Lower leg skin (tissue), 4 donors: Measurements from ENCODE around the gene FAM13A. TPM values are rescaled to one million over a fixed set of nuclear protein-coding genes. Genes with fewer than 3 reads are reported as not detected.

ENCODE experiments used
- DNase-seq, 2 donors: peaks; one replicate each; pipeline ENCODE4 v3.0.0-alpha.2; 2019; ENCODE audit warnings: low spot score in 2 of 2
- H3K4me3 ChIP-seq: fragments of 200-600 bp; sonication (generic); 2 replicates; pipeline ENCODE4 v1.5.1; 2017; ENCODE audit warnings: mild to moderate bottlenecking, low read depth; ENCODE audit not compliant: poor library complexity, severe bottlenecking
- CTCF ChIP-seq, 3 donors: fragments of 450-650 bp; IDR thresholded peaks; one replicate each; pipeline ENCODE4 v1.5.1; 2016; ENCODE audit warnings: antibody characterized with exemption in 3 of 3, mild to moderate bottlenecking in 3 of 3, moderate library complexity in 2 of 3
- POLR2A ChIP-seq, 2 donors: fragments of 450-650 bp; IDR thresholded peaks; one replicate each; pipeline ENCODE4 v1.6.1; 2016 to 2017; ENCODE audit warnings: antibody characterized with exemption in 2 of 2, mild to moderate bottlenecking in 1 of 2, moderate library complexity in 1 of 2
- WGBS, 2 donors: methylation state at CpG; one replicate each; pipeline ENCODE4 v1.1.5; 2018; 5-methylcytosine and 5-hydroxymethylcytosine counted together
- intact Hi-C: fragments of 100-400 bp; cut with DNase I; formaldehyde crosslinking; loops from one replicate; pipeline ENCODE4 v1.15.0; 2023; ENCODE audit warnings: low total_unique reads
- total RNA-seq, 4 donors: library from RNA; depleted of rRNA; stranded (reverse); fragments of >200 nt; gene quantifications; one replicate each; pipeline ENCODE4 v1.1.0, GENCODE V29; 2016

Gene FAM13A
- total RNA-seq, 4 donors from 2014 or later: 50.0 to 303 (median 114) TPM

- no peak for DNase-seq
- 94 to 95% methylated on average over 10 of the region's 10 CpGs for WGBS, 2 donors
- intact Hi-C loops: no loop called here
- TF ChIP-seq POLR2A (IDR thresholded peaks at IDR 0.05) (no peak), CTCF (IDR thresholded peaks at IDR 0.05) (no peak)
- H3K4me3 ChIP-seq: no peak overlapping the region
Measured at GRCh38 chr4:88750369-88750768, 306.6 kb downstream of the FAM13A start.

GRCh38 chr4:88747351-88747750 lies 309.6 kb downstream of the FAM13A start:
- H3K4me3 ChIP-seq: no peak overlapping the region
- no peak for DNase-seq
- intact Hi-C loops: no loop called here
- TF ChIP-seq CTCF (IDR thresholded peaks at IDR 0.05) (no peak), POLR2A (IDR thresholded peaks at IDR 0.05) (no peak)
- WGBS, 2 donors: 95% methylated on average over 7 of the region's 7 CpGs

DNA sequence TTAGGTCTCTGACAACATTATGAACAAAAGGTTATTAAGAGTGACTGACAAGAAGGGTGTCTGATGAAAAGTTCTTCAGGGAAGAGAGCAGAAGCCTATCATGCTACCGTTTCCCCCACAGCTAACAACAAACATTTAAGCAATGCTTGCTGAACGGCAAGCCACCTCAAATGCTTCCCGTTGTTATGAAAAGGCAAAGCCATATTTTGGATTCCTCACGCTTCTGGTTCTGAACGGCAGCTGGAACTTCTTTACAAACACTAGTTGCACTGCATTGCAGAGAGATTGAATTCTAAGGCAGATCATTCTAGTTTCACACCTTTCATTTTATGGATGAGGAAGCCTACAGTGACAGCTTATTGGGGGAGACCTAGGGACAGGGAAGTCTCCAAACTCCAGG lies 310.8 kb downstream of the FAM13A start:
- 63 to 71% methylated on average over 5 of the region's 5 CpGs for WGBS, 2 donors
- TF ChIP-seq POLR2A (IDR thresholded peaks at IDR 0.05): no peak
- no peak for TF ChIP-seq CTCF (IDR thresholded peaks at IDR 0.05)
- intact Hi-C loops: no loop called here
- DNase-seq: no peak
- no peak overlapping the region for H3K4me3 ChIP-seq

- no peak overlapping the region for H3K4me3 ChIP-seq
- 60 to 68% methylated on average over 1 of the region's 1 CpG for WGBS, 2 donors
- intact Hi-C loops: no loop called here
- TF ChIP-seq CTCF (IDR thresholded peaks at IDR 0.05) (no peak), POLR2A (IDR thresholded peaks at IDR 0.05) (no peak)
- DNase-seq: no peak
Measured at GRCh38 chr4:88745581-88746163, 311.3 kb downstream of the FAM13A start.

DNA sequence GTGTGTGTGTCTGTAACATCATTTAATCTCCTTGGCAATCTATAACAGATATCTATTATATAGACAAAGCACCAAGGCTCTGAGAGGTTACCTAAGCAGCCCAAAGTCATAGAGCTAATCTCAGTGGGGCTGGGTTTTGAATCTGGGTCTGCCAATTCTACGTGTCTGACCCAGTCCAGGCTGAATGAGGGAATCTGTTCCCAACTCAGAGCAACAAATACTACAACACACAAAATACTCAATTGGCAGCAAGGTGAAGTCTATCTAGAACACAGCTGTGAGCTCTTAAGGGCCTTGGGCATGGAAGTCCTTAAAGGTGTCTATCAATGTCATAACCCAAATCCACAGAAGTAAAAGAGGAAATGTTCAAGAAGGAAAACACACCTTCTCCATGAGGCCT lies 311.8 kb downstream of the FAM13A start:
- TF ChIP-seq CTCF (IDR thresholded peaks at IDR 0.05): no peak
- no peak for TF ChIP-seq POLR2A (IDR thresholded peaks at IDR 0.05)
- WGBS, 2 donors: 50 to 69% methylated on average over 1 of the region's 1 CpG
- no peak overlapping the region for H3K4me3 ChIP-seq
- DNase-seq: no peak
- intact Hi-C loops: no loop called here

DNA sequence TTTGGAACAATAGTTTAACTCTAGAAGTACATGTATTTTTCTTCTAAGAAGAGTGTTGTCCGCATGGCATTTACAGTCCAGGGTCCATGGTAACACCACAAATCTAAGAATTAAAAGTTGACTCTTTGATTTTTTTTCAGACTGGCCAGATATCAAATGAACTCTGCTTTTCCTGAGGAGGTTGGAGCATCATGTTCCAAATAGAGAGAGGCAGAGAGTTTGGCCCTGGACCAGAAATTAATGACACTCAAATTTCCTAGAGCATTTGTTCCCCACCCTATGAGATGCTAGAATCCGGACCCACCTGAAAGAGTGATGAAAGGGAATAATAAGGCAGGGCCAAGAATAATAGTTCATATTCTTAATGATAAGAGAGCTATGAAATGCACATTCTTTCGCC lies 312.4 kb downstream of the FAM13A start:
- no peak for TF ChIP-seq CTCF (IDR thresholded peaks at IDR 0.05)
- no peak for TF ChIP-seq POLR2A (IDR thresholded peaks at IDR 0.05)
- DNase-seq: no peak
- 86 to 94% methylated on average over 3 of the region's 3 CpGs for WGBS, 2 donors
- no peak overlapping the region for H3K4me3 ChIP-seq
- intact Hi-C loops: no loop called here
